GM21723 (cell line): ENCODE results near the gene GRAMD1B.
"Not testable (repeated sequence)": the region's sequence is repeated elsewhere in the genome, so short reads cannot be mapped to it uniquely, and the experiment has no call there.

Source experiments
- ATAC-seq: cut with Tn5 transposase; IDR thresholded peaks from one replicate; pipeline ENCODE4 v1.9.1; 2021; ENCODE audit warnings: mild to moderate bottlenecking, moderate library complexity; ENCODE audit not compliant: unreplicated experiment

Gene GRAMD1B

GRCh38 chr11:123559523-123559955 is 129.5 kb downstream of the GRAMD1B start:
- ATAC-seq, result no peak

- ATAC-seq, result peak; percentile 51
These were observed 129.9 kb downstream of the GRAMD1B start for GRCh38 chr11:123560006-123560405.

GRCh38 chr11:123561431-123561800 is 131.3 kb downstream of the GRAMD1B start:
- ATAC-seq, result no peak

- no peak for ATAC-seq
These were observed 132.1 kb downstream of the GRAMD1B start for GRCh38 chr11:123562158-123562557.

GRCh38 chr11:123562829-123563228 is 132.8 kb downstream of the GRAMD1B start:
- ATAC-seq, result no peak

- ATAC-seq, result no peak
These were observed 134.2 kb downstream of the GRAMD1B start for GRCh38 chr11:123564221-123564620.

- no peak for ATAC-seq
These were observed 136.8 kb downstream of the GRAMD1B start for GRCh38 chr11:123566852-123567251.

- no peak for ATAC-seq
These were observed 137.4 kb downstream of the GRAMD1B start for GRCh38 chr11:123567466-123567865.

GRCh38 chr11:123568367-123568870 is 138.3 kb downstream of the GRAMD1B start:
- no peak for ATAC-seq

- no peak for ATAC-seq
These were observed 139.3 kb downstream of the GRAMD1B start for GRCh38 chr11:123569393-123569792.

GRCh38 chr11:123570939-123571580 is 141.0 kb downstream of the GRAMD1B start:
- ATAC-seq, result no peak

GRCh38 chr11:123572791-123573190 is 142.7 kb downstream of the GRAMD1B start:
- not testable (repeated sequence) for ATAC-seq

- no peak for ATAC-seq
These were observed 143.2 kb downstream of the GRAMD1B start for GRCh38 chr11:123573286-123573685.

- no peak for ATAC-seq
These were observed 145.4 kb downstream of the GRAMD1B start for GRCh38 chr11:123575441-123575840.

GRCh38 chr11:123576082-123576481 is 146.0 kb downstream of the GRAMD1B start:
- no peak for ATAC-seq

GRCh38 chr11:123576501-123576900 is 146.4 kb downstream of the GRAMD1B start:
- no peak for ATAC-seq

GRCh38 chr11:123577081-123577598 is 147.1 kb downstream of the GRAMD1B start:
- peak; percentile 49 for ATAC-seq

GRCh38 chr11:123578778-123579481 is 148.9 kb downstream of the GRAMD1B start:
- ATAC-seq, result no peak

- no peak for ATAC-seq
These were observed 149.4 kb downstream of the GRAMD1B start for GRCh38 chr11:123579482-123579812.

GRCh38 chr11:123580137-123580536 is 150.1 kb downstream of the GRAMD1B start:
- ATAC-seq, result no peak

GRCh38 chr11:123580557-123581275 is 150.6 kb downstream of the GRAMD1B start:
- peak; percentile 91 for ATAC-seq
